SK-N-SH treated with all-trans-retinoic acid at 6 μM for 48 hours (cell line): ENCODE measurements around the gene IFI27L2.

ENCODE experiments used
- ATAC-seq: fragments of 200-7000 bp; cut with Tn5 transposase; 3 replicates; pipeline ENCODE4 v1.9.1; 2020; ENCODE audit warnings: mild to moderate bottlenecking, moderate library complexity
- ARNTL ChIP-seq: fragments of 450-650 bp; formaldehyde crosslinking; IDR thresholded peaks from 2 replicates; pipeline ENCODE4 v1.5.0; 2020; ENCODE audit warnings: low read depth, mild to moderate bottlenecking, moderate library complexity, borderline replicate concordance
- BACH2 ChIP-seq: fragments of 250-450 bp; sonication (Bioruptor Pico); IDR thresholded peaks from 2 replicates; pipeline ENCODE4 v1.9.0; 2021; ENCODE audit warnings: mild to moderate bottlenecking, borderline replicate concordance
- CSDC2 ChIP-seq: fragments of 250-450 bp; sonication (Bioruptor Pico); IDR thresholded peaks from 2 replicates; pipeline ENCODE4 v1.5.0; 2020; ENCODE audit warnings: mild to moderate bottlenecking, moderate library complexity
- ESRRG ChIP-seq: fragments of 250-450 bp; sonication (Bioruptor Pico); IDR thresholded peaks from 2 replicates; pipeline ENCODE4 v1.6.1; 2021; ENCODE audit warnings: mild to moderate bottlenecking
- GLIS3 ChIP-seq: fragments of 250-450 bp; sonication (Bioruptor Pico); IDR thresholded peaks from 2 replicates; pipeline ENCODE4 v1.5.0; 2020; ENCODE audit warnings: mild to moderate bottlenecking, moderate library complexity
- ISL1 ChIP-seq: fragments of 250-450 bp; sonication (Bioruptor Pico); IDR thresholded peaks from 2 replicates; pipeline ENCODE4 v2.1.2; 2022; ENCODE audit warnings: mild to moderate bottlenecking, moderate library complexity
- OSR1 ChIP-seq: fragments of 250-450 bp; sonication (Bioruptor Pico); IDR thresholded peaks from 2 replicates; pipeline ENCODE4 v1.8.0; 2022; ENCODE audit warnings: moderate library complexity, mild to moderate bottlenecking, inconsistent platforms
- RARB ChIP-seq: fragments of 250-450 bp; sonication (Bioruptor Pico); IDR thresholded peaks from 2 replicates; pipeline ENCODE4 v1.8.0; 2021; ENCODE audit warnings: mild to moderate bottlenecking, moderate library complexity
- SNAI2 ChIP-seq: fragments of 250-450 bp; sonication (Bioruptor Pico); IDR thresholded peaks from 2 replicates; pipeline ENCODE4 v1.5.0; 2020; ENCODE audit warnings: mild to moderate bottlenecking, moderate library complexity
- TOX ChIP-seq: fragments of 250-450 bp; sonication (Bioruptor Pico); IDR thresholded peaks from 2 replicates; pipeline ENCODE4 v1.8.0; 2021; ENCODE audit warnings: mild to moderate bottlenecking, moderate library complexity, borderline replicate concordance
- ZC3H10 ChIP-seq: fragments of 250-450 bp; sonication (Bioruptor Pico); IDR thresholded peaks from 2 replicates; pipeline ENCODE4 v1.5.1; 2021; ENCODE audit warnings: mild to moderate bottlenecking, moderate library complexity
- ZFP30 ChIP-seq: fragments of 450-650 bp; formaldehyde crosslinking; IDR thresholded peaks from 2 replicates; pipeline ENCODE4 v1.5.0; 2022; ENCODE audit warnings: mild to moderate bottlenecking, moderate library complexity
- ZNF565 ChIP-seq: fragments of 450-650 bp; formaldehyde crosslinking; conservative IDR thresholded peaks from 2 replicates; pipeline ENCODE4 v1.5.0; 2020; ENCODE audit warnings: low read depth, mild to moderate bottlenecking, moderate library complexity
- ZNF70 ChIP-seq: fragments of 450-650 bp; formaldehyde crosslinking; IDR thresholded peaks from 2 replicates; pipeline ENCODE4 v1.5.0; 2020; ENCODE audit warnings: mild to moderate bottlenecking, moderate library complexity
- ZNF8 ChIP-seq: fragments of 450-650 bp; formaldehyde crosslinking; IDR thresholded peaks from 2 replicates; pipeline ENCODE4 v1.5.0; 2020; ENCODE audit warnings: mild to moderate bottlenecking, moderate library complexity
- TF ChIP-seq, protein P1 (sequence below): fragments of 250-450 bp; sonication (Bioruptor Pico); IDR thresholded peaks from 2 replicates; pipeline ENCODE4 v1.5.1; 2021; ENCODE audit warnings: mild to moderate bottlenecking, moderate library complexity
- TF ChIP-seq, protein P2 (sequence below): fragments of 250-450 bp; sonication (Bioruptor Pico); IDR thresholded peaks from 2 replicates; pipeline ENCODE4 v1.5.0; 2020; ENCODE audit warnings: mild to moderate bottlenecking, moderate library complexity
- TF ChIP-seq, protein P3 (sequence below): fragments of 250-450 bp; sonication (Bioruptor Pico); IDR thresholded peaks from 2 replicates; pipeline ENCODE4 v1.5.1; 2020; ENCODE audit warnings: low read depth, mild to moderate bottlenecking, moderate library complexity
- TF ChIP-seq, protein P4 (sequence below): fragments of 250-450 bp; sonication (Bioruptor Pico); IDR thresholded peaks from 2 replicates; pipeline ENCODE4 v1.8.0; 2021; ENCODE audit warnings: low read depth, mild to moderate bottlenecking, moderate library complexity, borderline replicate concordance

Gene IFI27L2

DNA sequence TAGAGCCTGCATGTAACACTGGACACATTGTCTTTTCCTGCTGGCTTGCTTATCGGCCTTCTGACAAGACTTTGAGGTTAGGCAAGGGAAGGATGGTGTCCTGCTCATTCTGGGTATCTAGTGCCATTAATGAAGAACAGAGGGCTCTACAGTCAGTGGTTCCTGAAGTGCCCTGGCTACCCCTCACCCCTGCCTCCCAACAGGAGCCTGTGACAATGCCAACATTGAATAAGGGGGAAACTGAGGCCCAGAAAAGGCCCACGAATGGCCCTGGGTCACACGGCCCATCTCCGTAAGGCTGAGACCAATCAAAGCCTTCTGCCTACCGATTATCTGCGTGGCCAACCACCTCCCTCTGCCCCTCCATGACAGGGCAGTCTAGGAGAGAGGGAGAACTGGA is 2.1 kb downstream of the IFI27L2 start:
- TF ChIP-seq ZNF8 (CRISPR knock-in tag) = no peak
- TF ChIP-seq ZNF70 (CRISPR knock-in tag) = no peak
- TF ChIP-seq, protein P1, sequence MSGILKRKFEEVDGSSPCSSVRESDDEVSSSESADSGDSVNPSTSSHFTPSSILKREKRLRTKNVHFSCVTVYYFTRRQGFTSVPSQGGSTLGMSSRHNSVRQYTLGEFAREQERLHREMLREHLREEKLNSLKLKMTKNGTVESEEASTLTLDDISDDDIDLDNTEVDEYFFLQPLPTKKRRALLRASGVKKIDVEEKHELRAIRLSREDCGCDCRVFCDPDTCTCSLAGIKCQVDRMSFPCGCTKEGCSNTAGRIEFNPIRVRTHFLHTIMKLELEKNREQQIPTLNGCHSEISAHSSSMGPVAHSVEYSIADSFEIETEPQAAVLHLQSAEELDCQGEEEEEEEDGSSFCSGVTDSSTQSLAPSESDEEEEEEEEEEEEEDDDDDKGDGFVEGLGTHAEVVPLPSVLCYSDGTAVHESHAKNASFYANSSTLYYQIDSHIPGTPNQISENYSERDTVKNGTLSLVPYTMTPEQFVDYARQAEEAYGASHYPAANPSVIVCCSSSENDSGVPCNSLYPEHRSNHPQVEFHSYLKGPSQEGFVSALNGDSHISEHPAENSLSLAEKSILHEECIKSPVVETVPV (CRISPR knock-in tag) = no peak
- no peak for TF ChIP-seq ISL1 (CRISPR knock-in tag)
- no peak for TF ChIP-seq OSR1 (CRISPR knock-in tag)
- TF ChIP-seq, protein P2, sequence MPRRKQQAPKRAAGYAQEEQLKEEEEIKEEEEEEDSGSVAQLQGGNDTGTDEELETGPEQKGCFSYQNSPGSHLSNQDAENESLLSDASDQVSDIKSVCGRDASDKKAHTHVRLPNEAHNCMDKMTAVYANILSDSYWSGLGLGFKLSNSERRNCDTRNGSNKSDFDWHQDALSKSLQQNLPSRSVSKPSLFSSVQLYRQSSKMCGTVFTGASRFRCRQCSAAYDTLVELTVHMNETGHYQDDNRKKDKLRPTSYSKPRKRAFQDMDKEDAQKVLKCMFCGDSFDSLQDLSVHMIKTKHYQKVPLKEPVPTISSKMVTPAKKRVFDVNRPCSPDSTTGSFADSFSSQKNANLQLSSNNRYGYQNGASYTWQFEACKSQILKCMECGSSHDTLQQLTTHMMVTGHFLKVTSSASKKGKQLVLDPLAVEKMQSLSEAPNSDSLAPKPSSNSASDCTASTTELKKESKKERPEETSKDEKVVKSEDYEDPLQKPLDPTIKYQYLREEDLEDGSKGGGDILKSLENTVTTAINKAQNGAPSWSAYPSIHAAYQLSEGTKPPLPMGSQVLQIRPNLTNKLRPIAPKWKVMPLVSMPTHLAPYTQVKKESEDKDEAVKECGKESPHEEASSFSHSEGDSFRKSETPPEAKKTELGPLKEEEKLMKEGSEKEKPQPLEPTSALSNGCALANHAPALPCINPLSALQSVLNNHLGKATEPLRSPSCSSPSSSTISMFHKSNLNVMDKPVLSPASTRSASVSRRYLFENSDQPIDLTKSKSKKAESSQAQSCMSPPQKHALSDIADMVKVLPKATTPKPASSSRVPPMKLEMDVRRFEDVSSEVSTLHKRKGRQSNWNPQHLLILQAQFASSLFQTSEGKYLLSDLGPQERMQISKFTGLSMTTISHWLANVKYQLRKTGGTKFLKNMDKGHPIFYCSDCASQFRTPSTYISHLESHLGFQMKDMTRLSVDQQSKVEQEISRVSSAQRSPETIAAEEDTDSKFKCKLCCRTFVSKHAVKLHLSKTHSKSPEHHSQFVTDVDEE (CRISPR knock-in tag) = no peak
- TF ChIP-seq, protein P3, sequence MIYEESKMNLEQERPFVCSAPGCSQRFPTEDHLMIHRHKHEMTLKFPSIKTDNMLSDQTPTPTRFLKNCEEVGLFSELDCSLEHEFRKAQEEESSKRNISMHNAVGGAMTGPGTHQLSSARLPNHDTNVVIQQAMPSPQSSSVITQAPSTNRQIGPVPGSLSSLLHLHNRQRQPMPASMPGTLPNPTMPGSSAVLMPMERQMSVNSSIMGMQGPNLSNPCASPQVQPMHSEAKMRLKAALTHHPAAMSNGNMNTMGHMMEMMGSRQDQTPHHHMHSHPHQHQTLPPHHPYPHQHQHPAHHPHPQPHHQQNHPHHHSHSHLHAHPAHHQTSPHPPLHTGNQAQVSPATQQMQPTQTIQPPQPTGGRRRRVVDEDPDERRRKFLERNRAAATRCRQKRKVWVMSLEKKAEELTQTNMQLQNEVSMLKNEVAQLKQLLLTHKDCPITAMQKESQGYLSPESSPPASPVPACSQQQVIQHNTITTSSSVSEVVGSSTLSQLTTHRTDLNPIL (CRISPR knock-in tag) = no peak
- no peak for TF ChIP-seq ESRRG (CRISPR knock-in tag)
- TF ChIP-seq GLIS3 = no peak
- no peak for TF ChIP-seq ZNF565
- no peak for TF ChIP-seq TOX (CRISPR knock-in tag)
- TF ChIP-seq ZC3H10 (CRISPR knock-in tag) = no peak
- TF ChIP-seq SNAI2 (CRISPR knock-in tag) = no peak
- TF ChIP-seq RARB (CRISPR knock-in tag) = no peak
- TF ChIP-seq CSDC2 (CRISPR knock-in tag) = no peak
- TF ChIP-seq, protein P4, sequence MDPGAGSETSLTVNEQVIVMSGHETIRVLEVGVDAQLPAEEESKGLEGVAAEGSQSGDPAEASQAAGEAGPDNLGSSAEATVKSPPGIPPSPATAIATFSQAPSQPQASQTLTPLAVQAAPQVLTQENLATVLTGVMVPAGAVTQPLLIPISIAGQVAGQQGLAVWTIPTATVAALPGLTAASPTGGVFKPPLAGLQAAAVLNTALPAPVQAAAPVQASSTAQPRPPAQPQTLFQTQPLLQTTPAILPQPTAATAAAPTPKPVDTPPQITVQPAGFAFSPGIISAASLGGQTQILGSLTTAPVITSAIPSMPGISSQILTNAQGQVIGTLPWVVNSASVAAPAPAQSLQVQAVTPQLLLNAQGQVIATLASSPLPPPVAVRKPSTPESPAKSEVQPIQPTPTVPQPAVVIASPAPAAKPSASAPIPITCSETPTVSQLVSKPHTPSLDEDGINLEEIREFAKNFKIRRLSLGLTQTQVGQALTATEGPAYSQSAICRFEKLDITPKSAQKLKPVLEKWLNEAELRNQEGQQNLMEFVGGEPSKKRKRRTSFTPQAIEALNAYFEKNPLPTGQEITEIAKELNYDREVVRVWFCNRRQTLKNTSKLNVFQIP (CRISPR knock-in tag) = no peak
- TF ChIP-seq, all 23 proteins: peak for 0
- no peak for ATAC-seq

DNA sequence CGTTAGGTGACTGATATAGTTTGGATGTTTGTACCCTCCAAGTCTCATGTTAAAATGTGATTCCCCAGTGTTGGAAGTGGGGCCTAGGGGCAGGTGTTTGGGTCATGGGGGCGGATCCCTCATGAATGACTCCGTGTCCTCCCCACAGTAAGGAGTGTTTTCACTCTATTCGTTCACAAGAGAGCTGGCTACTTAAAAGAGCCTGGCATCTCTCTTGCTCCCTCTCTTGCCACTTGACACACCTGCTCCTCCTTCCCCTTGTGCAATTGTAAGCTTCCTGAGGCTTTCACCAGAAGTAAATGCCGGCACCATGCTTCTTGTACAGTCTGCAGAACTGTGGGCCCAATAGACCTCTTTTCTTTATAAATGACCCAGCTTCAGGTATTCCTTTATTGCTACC is 2.6 kb downstream of the IFI27L2 start:
- TF ChIP-seq TOX (CRISPR knock-in tag) (no peak), ARNTL (CRISPR knock-in tag) (no peak)
- no peak for ATAC-seq

DNA sequence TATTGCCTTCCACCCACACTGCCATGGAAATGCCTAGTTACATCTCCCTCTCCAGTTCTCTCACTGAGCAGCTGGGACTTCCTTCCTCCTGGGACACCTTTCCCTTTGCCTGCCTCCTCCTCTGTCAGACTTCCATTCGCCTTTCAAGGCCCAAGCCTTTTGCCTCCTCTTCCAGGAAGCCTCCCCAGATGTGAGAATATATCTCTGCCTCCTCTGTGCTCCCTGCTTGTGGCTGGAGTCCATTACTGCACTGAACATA is 3.1 kb downstream of the IFI27L2 start:
- no peak for ATAC-seq
- no peak for TF ChIP-seq BACH2
- no peak for TF ChIP-seq ARNTL (CRISPR knock-in tag)
- TF ChIP-seq ZFP30 (CRISPR knock-in tag) = no peak
- no peak for TF ChIP-seq SNAI2 (CRISPR knock-in tag)
- TF ChIP-seq, protein P3 (CRISPR knock-in tag) = no peak
- no peak for TF ChIP-seq ZNF565
- TF ChIP-seq, protein P4 (CRISPR knock-in tag) = no peak
- no peak for TF ChIP-seq TOX (CRISPR knock-in tag)
